Measurements from ENCODE around the gene MYBPC1.
"Not testable (repeated sequence)": the region's sequence is repeated elsewhere in the genome, so short reads cannot be mapped to it uniquely, and the experiment has no call there.

Gene MYBPC1

DNA sequence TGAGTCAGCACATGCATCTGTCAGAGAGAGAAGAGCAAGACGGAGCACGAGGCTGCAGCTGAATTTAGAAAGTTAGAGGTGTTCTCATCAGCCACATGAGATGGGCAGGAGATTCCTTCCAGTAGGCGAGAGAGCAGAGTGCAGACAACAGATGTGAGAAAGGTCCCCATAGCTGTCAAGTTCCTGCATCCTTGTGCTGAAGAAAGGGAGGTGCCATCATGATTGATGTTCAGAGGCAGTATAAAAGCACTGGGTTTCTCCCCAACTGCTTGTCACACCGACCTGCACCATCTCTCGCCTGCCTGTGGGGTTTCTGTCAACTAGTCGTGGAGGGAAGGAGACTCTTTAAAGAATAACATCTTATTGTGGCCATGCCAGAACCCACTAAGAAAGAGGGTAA is at the start of gene MYBPC1:
Gene MYBPC1, plus strand, starts transcription at position 272 of the 400 bp plus-strand sequence. Its CDS starts 100 bp downstream, at position 372.
- H3K4me3 ChIP-seq (ENCODE audit: low read depth, low read length): no peak within 1 kb of the TSS
- no peak for DNase-seq (ENCODE audit: low read depth)
- TF ChIP-seq, protein P1, sequence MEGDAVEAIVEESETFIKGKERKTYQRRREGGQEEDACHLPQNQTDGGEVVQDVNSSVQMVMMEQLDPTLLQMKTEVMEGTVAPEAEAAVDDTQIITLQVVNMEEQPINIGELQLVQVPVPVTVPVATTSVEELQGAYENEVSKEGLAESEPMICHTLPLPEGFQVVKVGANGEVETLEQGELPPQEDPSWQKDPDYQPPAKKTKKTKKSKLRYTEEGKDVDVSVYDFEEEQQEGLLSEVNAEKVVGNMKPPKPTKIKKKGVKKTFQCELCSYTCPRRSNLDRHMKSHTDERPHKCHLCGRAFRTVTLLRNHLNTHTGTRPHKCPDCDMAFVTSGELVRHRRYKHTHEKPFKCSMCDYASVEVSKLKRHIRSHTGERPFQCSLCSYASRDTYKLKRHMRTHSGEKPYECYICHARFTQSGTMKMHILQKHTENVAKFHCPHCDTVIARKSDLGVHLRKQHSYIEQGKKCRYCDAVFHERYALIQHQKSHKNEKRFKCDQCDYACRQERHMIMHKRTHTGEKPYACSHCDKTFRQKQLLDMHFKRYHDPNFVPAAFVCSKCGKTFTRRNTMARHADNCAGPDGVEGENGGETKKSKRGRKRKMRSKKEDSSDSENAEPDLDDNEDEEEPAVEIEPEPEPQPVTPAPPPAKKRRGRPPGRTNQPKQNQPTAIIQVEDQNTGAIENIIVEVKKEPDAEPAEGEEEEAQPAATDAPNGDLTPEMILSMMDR (IDR thresholded peaks at IDR 0.05; ENCODE audit: low read depth, low read length, missing control alignments): no peak

- no peak for DNase-seq (ENCODE audit: low read depth)
- TF ChIP-seq, protein P1 (IDR thresholded peaks at IDR 0.05; ENCODE audit: low read depth, low read length, missing control alignments): no peak
- no peak overlapping the region for H3K4me3 ChIP-seq (ENCODE audit: low read depth, low read length)
These were observed 43.2 kb upstream of the MYBPC1 start for GRCh38 chr12:101551362-101552114.

- DNase-seq (ENCODE audit: low read depth): no peak
- H3K4me3 ChIP-seq (ENCODE audit: low read depth, low read length): no peak overlapping the region
- TF ChIP-seq, protein P1 (IDR thresholded peaks at IDR 0.05; ENCODE audit: low read depth, low read length, missing control alignments): no peak
These were observed 42.5 kb upstream of the MYBPC1 start for GRCh38 chr12:101552277-101552676.

DNA sequence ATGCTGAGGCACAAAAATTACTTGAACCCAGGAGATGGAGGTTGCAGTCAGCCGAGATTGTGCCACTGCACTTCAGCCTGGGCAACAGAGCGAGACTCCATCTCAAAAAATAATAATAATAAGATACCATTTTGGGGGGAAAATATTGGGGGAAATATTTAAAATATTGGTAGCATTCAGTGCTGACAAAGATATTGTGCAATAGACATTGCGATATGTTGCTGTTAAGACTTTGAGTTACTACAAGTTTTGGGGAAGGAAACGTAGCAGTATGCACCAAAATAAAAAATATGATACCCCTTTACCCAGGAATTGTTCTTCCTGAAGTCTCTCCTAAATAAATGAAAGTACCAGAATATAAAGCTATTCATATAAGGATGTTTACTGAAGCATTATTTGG is 37.7 kb upstream of the MYBPC1 start:
- TF ChIP-seq, protein P1 (IDR thresholded peaks at IDR 0.05; ENCODE audit: low read depth, low read length, missing control alignments): no peak
- no peak overlapping the region for H3K4me3 ChIP-seq (ENCODE audit: low read depth, low read length)
- no peak for DNase-seq (ENCODE audit: low read depth)

DNA sequence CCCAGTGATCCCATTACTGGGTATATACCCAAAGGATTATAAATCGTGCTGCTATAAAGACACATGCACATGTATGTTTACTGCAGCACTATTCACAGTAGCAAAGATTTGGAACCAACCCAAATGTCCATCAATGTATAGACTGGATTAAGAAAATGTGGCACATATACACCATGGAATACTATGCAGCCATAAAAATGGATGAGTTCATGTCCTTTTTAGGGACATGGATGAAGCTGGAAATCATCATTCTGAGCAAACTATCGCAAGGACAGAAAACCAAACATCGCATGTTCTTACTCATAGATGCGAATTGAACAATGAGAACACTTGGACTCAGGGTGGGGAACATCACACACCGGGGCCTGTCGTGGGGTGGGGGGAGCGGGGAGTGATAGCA is 36.0 kb upstream of the MYBPC1 start:
- DNase-seq (ENCODE audit: low read depth); H3K4me3 ChIP-seq (ENCODE audit: low read depth, low read length): not testable (repeated sequence)

DNA sequence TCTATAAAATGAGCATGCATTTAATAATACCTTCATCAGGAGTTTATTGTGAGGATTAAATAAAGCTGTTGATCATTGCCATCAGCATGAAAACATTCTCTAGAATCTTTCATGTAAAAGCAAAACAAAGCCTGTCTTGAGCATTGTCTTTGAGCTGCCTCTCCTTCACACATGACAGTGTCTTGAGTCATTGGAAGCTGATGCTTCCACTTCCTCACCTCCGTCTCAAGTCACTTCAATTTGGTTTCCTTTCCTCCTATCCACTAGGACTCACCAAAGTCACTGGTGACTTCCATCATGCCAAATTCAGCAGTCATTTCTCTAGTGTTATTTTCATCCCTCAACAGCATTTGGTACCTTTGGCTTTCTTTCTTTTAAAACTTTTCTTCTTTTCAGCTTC is 31.6 kb upstream of the MYBPC1 start:
- no peak for DNase-seq (ENCODE audit: low read depth)
- TF ChIP-seq, protein P1 (IDR thresholded peaks at IDR 0.05; ENCODE audit: low read depth, low read length, missing control alignments): no peak
- no peak overlapping the region for H3K4me3 ChIP-seq (ENCODE audit: low read depth, low read length)

GRCh38 chr12:101564912-101565311 is 29.9 kb upstream of the MYBPC1 start:
- no peak for DNase-seq (ENCODE audit: low read depth)
- TF ChIP-seq, protein P1 (IDR thresholded peaks at IDR 0.05; ENCODE audit: low read depth, low read length, missing control alignments): no peak
- no peak overlapping the region for H3K4me3 ChIP-seq (ENCODE audit: low read depth, low read length)

Measured in GM12864 (cell line).